Stimulated activated CD4-positive, alpha-beta T cell treated with anti-CD3 and anti-CD28 coated beads, Interleukin-1b, Interleukin-23, amount 100 ng/mL, for 1 hour (primary cell): ENCODE results near the gene LRRC3C.

ENCODE experiments used
- DNase-seq, 2 donors: peaks; one replicate each; pipeline ENCODE4 v3.0.0-alpha.2; 2020; ENCODE audit warnings: low read depth in 2 of 2

LRRC3C gene

DNA sequence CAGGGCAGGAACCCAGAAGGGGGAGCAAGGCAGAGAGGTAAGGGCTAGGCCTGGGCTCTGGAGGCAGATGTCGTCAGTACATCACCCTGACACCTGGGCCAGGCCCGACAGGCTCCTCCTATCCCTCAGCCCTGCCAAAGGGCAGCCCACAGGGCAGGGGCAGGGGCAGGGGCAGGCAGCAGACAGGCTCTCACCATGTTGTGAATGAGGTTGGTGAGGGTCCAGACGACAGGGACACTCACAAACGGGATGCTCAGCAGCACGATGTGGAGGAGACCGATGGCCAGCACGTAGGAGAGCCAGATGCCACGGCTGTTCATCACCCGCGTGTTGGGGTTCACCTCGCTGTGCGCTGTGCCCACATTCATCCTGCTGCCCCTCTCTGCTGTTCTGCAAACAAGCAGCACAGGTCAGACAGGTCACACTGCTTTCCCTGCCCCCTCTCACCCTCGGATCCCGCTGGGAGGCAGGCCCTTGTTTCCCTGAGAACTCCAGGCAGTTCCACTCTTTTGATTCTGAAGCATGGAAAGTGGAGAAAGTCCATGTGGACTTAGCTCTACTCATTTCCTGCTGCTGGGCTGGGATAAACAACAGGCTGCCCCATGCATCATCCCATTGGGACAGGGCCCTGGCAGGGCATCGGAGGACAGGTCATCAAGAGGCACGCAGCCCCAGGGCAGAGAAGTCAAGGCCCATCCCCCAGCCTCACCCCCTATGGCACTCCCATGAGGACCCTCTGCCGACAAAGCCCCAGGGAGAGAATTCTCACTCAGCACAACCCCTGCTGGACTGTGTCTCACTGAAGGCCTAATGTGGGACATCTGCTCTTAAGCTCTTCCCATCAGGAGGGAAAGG is 3.5 kb upstream of the LRRC3C start:
- DNase-seq = no peak

DNA sequence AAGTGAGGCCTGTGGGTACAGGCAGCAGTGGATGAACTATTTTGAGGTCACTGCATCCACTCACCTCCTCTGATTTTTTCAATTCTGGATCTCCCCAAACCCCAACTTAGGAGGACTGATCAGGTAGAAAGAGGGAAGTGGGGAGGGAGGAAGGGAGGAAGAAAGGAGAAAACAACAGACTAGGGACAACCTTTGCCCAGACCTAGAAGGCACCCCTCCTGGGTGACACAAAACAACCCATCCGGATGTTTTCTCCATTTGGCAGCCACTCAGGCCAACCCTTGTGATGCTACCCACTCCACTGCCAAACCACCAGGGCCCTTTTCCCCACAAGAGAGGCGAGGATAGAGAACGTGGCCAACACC is 2.9 kb upstream of the LRRC3C start:
- DNase-seq = no peak

DNA sequence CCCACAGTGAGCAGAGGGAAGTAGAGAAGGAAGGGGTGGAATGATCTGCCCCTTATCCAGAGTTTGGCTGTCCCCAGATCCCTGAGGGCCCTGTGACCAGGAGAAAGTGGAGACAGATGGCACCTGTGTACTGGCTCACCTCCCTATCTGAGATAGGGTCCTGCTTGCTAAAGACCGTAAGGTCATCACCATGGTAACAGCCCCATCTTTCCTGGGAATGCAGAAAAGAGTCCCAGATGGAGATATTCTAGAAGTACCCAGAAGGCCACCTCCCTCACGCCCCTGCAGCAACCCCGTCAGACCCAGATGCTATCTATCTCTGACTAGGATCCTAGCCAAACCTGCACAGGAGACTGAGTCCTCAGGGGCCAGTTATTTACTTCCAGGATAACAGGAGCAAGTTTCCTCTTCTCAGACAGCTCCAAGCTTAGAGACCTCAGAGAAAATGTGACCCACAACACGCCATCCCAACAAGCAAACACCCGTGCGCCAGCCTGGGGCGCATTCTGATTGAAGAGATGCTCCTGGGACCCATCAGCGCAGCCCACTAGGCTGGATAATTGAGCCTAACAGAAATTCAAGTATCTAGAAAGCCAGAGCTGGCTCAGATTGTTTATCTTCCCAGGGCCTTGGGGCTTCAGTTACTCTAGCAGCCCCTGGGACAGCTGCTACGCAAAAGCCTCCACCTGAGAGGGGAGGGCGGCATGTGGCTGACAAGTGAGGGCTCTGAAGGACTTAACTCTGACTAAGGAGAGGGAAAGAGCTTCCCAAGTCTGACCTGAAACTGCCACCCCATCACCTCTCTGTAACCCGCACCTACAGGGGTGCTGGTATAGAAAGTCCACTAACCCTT is 2.0 kb upstream of the LRRC3C start:
- DNase-seq = no peak

GRCh38 chr17:39926135-39926587 is 1.4 kb upstream of the LRRC3C start:
- no peak for DNase-seq

GRCh38 chr17:39926588-39927100 is 888 bp upstream of the LRRC3C start:
- DNase-seq = peak in 1 of 2 donors; percentile 17

DNA sequence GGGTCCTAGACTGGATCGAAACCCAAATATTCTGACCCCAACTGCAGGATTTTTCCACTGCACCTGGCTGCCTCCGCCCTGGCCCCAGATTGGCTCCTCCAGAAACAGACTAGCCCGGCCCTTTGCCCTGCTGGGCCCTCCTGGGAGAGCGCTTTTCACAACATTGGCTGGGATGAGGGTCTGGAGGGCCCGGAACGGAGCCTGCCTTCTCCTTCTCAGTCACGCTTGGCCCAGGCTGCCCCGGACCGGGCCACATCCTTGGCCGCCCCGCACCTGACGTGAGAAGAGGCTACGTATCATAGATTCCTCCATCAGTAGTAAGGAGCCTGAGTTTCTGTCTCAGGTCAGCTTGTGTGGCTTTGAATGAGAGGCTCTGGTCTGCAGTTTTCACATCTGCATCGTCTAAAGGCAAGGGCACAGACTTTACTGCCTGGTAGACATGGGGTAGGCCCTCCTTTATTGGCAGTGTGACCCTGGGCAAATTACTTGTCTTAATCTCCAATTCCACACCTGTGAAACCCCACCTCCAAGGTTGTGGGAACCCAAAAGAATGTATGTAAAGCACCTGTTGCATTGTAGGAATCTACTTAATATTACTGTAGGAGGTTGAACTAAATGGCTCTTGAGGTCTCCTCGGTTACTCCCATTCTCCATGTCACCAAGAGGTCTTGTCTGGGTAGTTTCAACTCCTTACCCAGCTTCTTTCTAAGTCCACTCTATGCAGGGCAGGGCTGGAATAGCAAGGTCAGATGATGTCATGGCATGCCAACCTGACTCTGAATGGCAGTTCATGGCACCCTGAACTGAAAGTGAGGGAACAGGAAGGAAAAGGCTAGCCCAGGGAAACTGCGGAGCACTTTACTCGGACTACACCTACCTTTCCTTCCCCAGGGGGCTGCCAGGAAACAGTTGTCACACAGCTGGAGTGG is 661 bp downstream of the LRRC3C start:
- no peak for DNase-seq

- no peak for DNase-seq
Observed at GRCh38 chr17:39928858-39929645, 1.5 kb downstream of the LRRC3C start.

GRCh38 chr17:39929646-39930407 is 2.3 kb downstream of the LRRC3C start:
- DNase-seq = no peak

DNA sequence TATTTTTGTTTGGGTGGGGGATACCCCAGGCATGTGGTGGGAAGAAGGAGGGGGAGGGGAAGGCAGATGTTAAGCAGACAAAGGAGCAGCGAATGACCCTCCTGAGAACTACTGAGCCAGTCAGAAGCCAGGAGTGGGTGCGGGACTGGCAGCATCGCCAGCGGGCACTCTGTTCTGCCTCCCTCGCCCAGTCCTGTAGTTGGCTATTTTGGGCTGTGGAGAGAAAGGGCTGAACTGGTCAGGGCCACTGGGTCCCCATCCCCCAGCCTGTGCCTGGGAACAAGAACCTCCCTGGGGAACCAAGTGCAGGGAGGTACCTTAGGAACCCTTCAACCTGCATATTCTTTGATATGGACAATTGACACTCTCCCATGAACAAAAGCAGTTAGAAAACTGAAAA is 6.4 kb downstream of the LRRC3C start:
- DNase-seq = no peak

DNA sequence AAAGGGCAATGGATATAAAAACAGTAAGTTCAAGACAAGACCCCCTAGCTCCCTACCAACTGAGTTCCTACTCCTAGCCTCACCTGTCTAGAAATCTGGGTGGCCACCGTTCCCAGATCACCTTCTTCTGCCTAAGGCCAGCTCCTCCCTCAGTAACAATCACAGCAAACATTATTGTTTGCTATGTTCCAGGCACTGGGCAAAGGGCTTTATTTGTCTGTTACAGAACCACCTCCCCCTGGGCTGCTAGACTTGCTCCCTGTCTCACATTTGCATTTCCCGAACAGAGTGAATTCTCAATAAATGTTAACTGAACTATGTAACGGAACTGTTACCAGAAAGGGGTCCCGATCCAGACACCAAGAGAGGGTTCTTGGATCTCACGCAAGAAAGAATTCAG is 6.8 kb downstream of the LRRC3C start:
- DNase-seq = no peak

GRCh38 chr17:39935909-39936308 is 8.4 kb downstream of the LRRC3C start:
- no peak for DNase-seq

GRCh38 chr17:39937447-39937846 is 9.9 kb downstream of the LRRC3C start:
- DNase-seq = no peak

GRCh38 chr17:39938140-39938869 is 10.8 kb downstream of the LRRC3C start:
- DNase-seq = no peak

GRCh38 chr17:39939106-39939505 is 11.6 kb downstream of the LRRC3C start:
- DNase-seq = no peak

DNA sequence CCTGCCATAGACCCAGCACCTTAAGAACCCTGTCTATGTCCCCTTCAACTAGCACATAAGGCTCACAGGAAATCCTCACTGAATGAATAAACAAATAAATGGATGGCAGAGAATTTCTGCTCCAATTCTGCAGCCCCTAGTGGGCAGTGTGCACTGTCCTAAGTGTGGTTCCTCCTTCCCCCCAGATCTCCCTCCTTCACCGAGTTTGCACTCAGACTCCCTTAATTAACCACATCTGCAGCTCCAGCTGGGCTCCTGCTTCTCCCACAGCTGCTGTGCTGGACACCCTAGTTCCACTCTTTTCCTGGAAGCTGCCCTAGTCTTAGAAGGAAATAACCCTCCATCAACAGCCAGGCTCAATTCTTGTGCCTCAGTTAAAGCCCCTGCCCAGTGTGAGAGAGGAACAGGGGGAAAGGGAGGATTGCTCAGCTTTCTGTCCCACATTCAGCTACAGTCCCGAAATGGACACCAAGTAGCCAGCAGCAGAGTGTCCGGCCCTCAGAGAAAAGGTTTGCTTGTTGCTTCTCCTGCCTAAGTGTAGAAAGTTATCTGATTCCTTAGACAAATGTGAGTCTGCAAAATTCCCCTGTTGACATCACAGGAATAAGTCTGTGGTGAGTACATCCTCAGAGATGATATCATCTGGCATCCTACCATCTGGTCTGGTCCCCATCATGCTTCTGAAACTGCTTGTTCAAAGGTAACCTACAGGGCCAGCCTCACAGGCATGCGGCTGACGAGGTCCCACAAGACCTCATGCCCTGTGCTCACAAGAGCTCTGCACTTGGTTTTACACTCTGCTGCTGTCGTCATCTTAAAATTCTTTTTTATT is 12.3 kb downstream of the LRRC3C start:
- DNase-seq = no peak

- no peak for DNase-seq
Observed at GRCh38 chr17:39943702-39944392, 16.3 kb downstream of the LRRC3C start.

GRCh38 chr17:39944393-39944711 is 16.8 kb downstream of the LRRC3C start:
- no peak for DNase-seq
